Motor neuron (in vitro differentiated cells): ENCODE measurements around the gene CCN5. TPM values are rescaled to one million over a fixed set of nuclear protein-coding genes. Genes with fewer than 3 reads are reported as not detected.

Experiments used
- ATAC-seq, 8 experiments: fragments of 200-7000 bp; cut with Tn5 transposase; replicated peaks in 6 of 8; 2 replicates each; pipeline ENCODE4 v1.8.0; 2021; ENCODE audit warnings: mild to moderate bottlenecking in 8 of 8, moderate library complexity in 8 of 8
- H3K27ac ChIP-seq, 2 donors: fragments of 250-450 bp; sonication (Bioruptor Pico); 2 replicates each; pipeline ENCODE4 v1.9.0; 2021; ENCODE audit warnings: antibody characterized with exemption in 2 of 2, mild to moderate bottlenecking in 2 of 2, moderate library complexity in 1 of 2
- H3K4me1 ChIP-seq, 2 donors: fragments of 250-450 bp; sonication (Bioruptor Pico); replicated peaks in 1 of 2; 2 replicates each; pipeline ENCODE4 v1.6.1; 2021; ENCODE audit warnings: antibody characterized with exemption in 2 of 2, mild to moderate bottlenecking in 2 of 2, moderate library complexity in 1 of 2
- H3K4me3 ChIP-seq, 5 donors: fragments of 250-450 bp; sonication (Bioruptor Pico); 2 replicates each; pipeline ENCODE4 v1.9.0; 2021; ENCODE audit warnings: antibody characterized with exemption in 5 of 5, mild to moderate bottlenecking in 5 of 5, moderate library complexity in 4 of 5
- WGBS, 10 experiments: fragments of 450-650 bp; shearing (Covaris generic); methylation state at CpG; one replicate each; pipeline ENCODE4 v1.0.0; 2022; 5-methylcytosine and 5-hydroxymethylcytosine counted together
- in situ Hi-C, 9 experiments: fragments of 400-800 bp; cut with MboI; loops; one replicate each; pipeline ENCODE4 v1.15.0; 2021; ENCODE audit warnings: low sequenced_read_pairs in 9 of 9, low pct_unique_long_range_greater_than_20kb in 2 of 9; ENCODE audit not compliant: unreplicated experiment in 9 of 9
- total RNA-seq, 8 experiments: library from RNA; unstranded; fragments of 300-600 nt; gene quantifications; 2 replicates each; pipeline versions ENCODE4 v1.2.3 to v1.2.4, GENCODE V29; 2022

The CCN5 gene
- total RNA-seq, 8 experiments from 2014 or later = 0.13 to 14.4 (median 0.68) TPM

GRCh38 chr20:44734938-44735337 lies 19.8 kb downstream of the CCN5 start:
- in situ Hi-C loops = loop anchor here in 3 of 9 experiments (10.0 to 25.0 kb wide), 2 partner anchors 50 to 127 kb away; no protein-coding TSS in a partner anchor
- Histone ChIP-seq H3K4me3 (no peak overlapping the region), H3K27ac (no peak overlapping the region), H3K4me1 (peaks cover 3 to 5% of the 10 kb centered on the region in 2 donors)
- 0 to 89% (median 83%) methylated on average over 1 to 3 of the region's 3 CpGs; no CpG with 5 or more reads in 3 of the 10 experiments for WGBS, 10 experiments
- ATAC-seq = no peak

- 40 to 100% (median 85%) methylated on average over 1 to 4 of the region's 4 CpGs for WGBS, 10 experiments
- in situ Hi-C loops = loop anchor here in 3 of 9 experiments (10.0 to 25.0 kb wide), 2 partner anchors 51 to 127 kb away; no protein-coding TSS in a partner anchor
- Histone ChIP-seq H3K4me1 (peaks cover 3 to 5% of the 10 kb centered on the region in 2 donors), H3K4me3 (no peak overlapping the region), H3K27ac (no peak overlapping the region)
- ATAC-seq = no peak
These were observed 20.6 kb downstream of the CCN5 start for GRCh38 chr20:44735816-44736169.

GRCh38 chr20:44736170-44737021 lies 21.2 kb downstream of the CCN5 start:
- Histone ChIP-seq H3K4me3 (no peak overlapping the region), H3K27ac (no peak overlapping the region), H3K4me1 (peaks cover 3 to 5% of the 10 kb centered on the region in 2 donors)
- 20 to 100% (median 62%) methylated on average over 1 to 6 of the region's 6 CpGs; no CpG with 5 or more reads in 1 of the 10 experiments for WGBS, 10 experiments
- peak; percentile 78 to 93 (median 86) for ATAC-seq
- in situ Hi-C loops = loop anchor here in 3 of 9 experiments (10.0 to 25.0 kb wide), 2 partner anchors 52 to 126 kb away; no protein-coding TSS in a partner anchor

- ATAC-seq = no peak
- in situ Hi-C loops = loop anchor here in 3 of 9 experiments (10.0 to 25.0 kb wide), 2 partner anchors 52 to 125 kb away; no protein-coding TSS in a partner anchor
- Histone ChIP-seq H3K4me1 (peaks cover 3 to 5% of the 10 kb centered on the region in 2 donors), H3K4me3 (no peak overlapping the region), H3K27ac (no peak overlapping the region)
- 75 to 100% (median 94%) methylated on average over 1 to 4 of the region's 4 CpGs; no CpG with 5 or more reads in 2 of the 10 experiments for WGBS, 10 experiments
These were observed 21.9 kb downstream of the CCN5 start for GRCh38 chr20:44737116-44737515.

- Histone ChIP-seq H3K4me1 (peaks cover 0 to 3% of the 10 kb centered on the region in 2 donors), H3K27ac (no peak overlapping the region), H3K4me3 (peak overlapping the region in 4 of 5 donors; percentile 6 to 16 (median 12))
- in situ Hi-C loops = loop anchor here in 3 of 9 experiments (10.0 to 25.0 kb wide), 2 partner anchors 54 to 123 kb away; no protein-coding TSS in a partner anchor
- peak; percentile 35 to 95 (median 90) for ATAC-seq
- WGBS, 10 experiments = 28 to 96% (median 85%) methylated on average over 2 to 6 of the region's 7 CpGs; no CpG with 5 or more reads in 1 of the 10 experiments
These were observed 23.8 kb downstream of the CCN5 start for GRCh38 chr20:44738813-44739477.

- WGBS, 10 experiments = 7 to 83% (median 37%) methylated on average over 1 to 2 of the region's 2 CpGs; no CpG with 5 or more reads in 6 of the 10 experiments
- ATAC-seq = no peak
- Histone ChIP-seq H3K4me3 (no peak overlapping the region), H3K27ac (no peak overlapping the region), H3K4me1 (peaks cover 0 to 3% of the 10 kb centered on the region in 2 donors)
- in situ Hi-C loops = loop anchor here in 4 of 9 experiments (10.0 to 25.0 kb wide), 3 partner anchors 55 to 125 kb away; no protein-coding TSS in a partner anchor
These were observed 24.8 kb downstream of the CCN5 start for GRCh38 chr20:44739942-44740341.

- H3K4me1 ChIP-seq = peaks cover 10 to 12% of the 10 kb centered on the region in 2 donors
- no peak overlapping the region for H3K4me3 ChIP-seq
- no peak for ATAC-seq
- in situ Hi-C loops = loop anchor here in 2 of 9 experiments (10.0 to 25.0 kb wide), 2 partner anchors 120 to 122 kb away; no protein-coding TSS in a partner anchor
- H3K27ac ChIP-seq = no peak overlapping the region
- WGBS, 10 experiments = 47 to 83% (median 76%) methylated on average over 2 to 10 of the region's 14 CpGs; no CpG with 5 or more reads in 6 of the 10 experiments
These were observed 27.3 kb downstream of the CCN5 start for GRCh38 chr20:44742304-44743079.

- no peak overlapping the region for H3K27ac ChIP-seq
- in situ Hi-C loops = loop anchor here in 2 of 9 experiments (10.0 to 25.0 kb wide), 2 partner anchors 119 to 122 kb away; no protein-coding TSS in a partner anchor
- no peak for ATAC-seq
- WGBS, 10 experiments = 10 to 80% (median 61%) methylated on average over 1 to 5 of the region's 7 CpGs; no CpG with 5 or more reads in 2 of the 10 experiments
- no peak overlapping the region for H3K4me3 ChIP-seq
- peaks cover 10 to 12% of the 10 kb centered on the region in 2 donors for H3K4me1 ChIP-seq
These were observed 28.0 kb downstream of the CCN5 start for GRCh38 chr20:44743080-44743701.

- 60 to 100% (median 92%) methylated on average over 1 to 7 of the region's 12 CpGs; no CpG with 5 or more reads in 2 of the 10 experiments for WGBS, 10 experiments
- ATAC-seq = no peak
- H3K4me3 ChIP-seq = no peak overlapping the region
- peaks cover 7 to 12% of the 10 kb centered on the region in 2 donors for H3K4me1 ChIP-seq
- in situ Hi-C loops = loop anchor here in 2 of 9 experiments (10.0 to 25.0 kb wide), 2 partner anchors 118 to 121 kb away; no protein-coding TSS in a partner anchor
- no peak overlapping the region for H3K27ac ChIP-seq
These were observed 28.9 kb downstream of the CCN5 start for GRCh38 chr20:44743916-44744655.

- ATAC-seq = peak in 1 of 8 experiments; percentile 4
- WGBS, 10 experiments = no CpG with 5 or more reads among the region's 5 CpGs
- in situ Hi-C loops = loop anchor here in 2 of 9 experiments (10.0 to 25.0 kb wide), 2 partner anchors 117 to 120 kb away; no protein-coding TSS in a partner anchor
- Histone ChIP-seq H3K4me3 (no peak overlapping the region), H3K4me1 (peaks cover 7 to 12% of the 10 kb centered on the region in 2 donors), H3K27ac (no peak overlapping the region)
These were observed 30.0 kb downstream of the CCN5 start for GRCh38 chr20:44745122-44745597.
